HUES48 (cell line): Measurements from ENCODE around the gene TBCE.

ENCODE experiments used
- H3K27ac ChIP-seq: one replicate; pipeline ENCODE4 v1.7.0; 2013; ENCODE audit warnings: low read depth, low read length, inconsistent platforms
- H3K27me3 ChIP-seq: 2 replicates; pipeline ENCODE4 v1.6.1; 2013; ENCODE audit warnings: mild to moderate bottlenecking, low read length; ENCODE audit not compliant: control insufficient read depth, insufficient read depth
- H3K36me3 ChIP-seq: 2 replicates; pipeline ENCODE4 v1.6.1; 2013; ENCODE audit warnings: low read length; ENCODE audit not compliant: control insufficient read depth, insufficient read depth
- H3K4me1 ChIP-seq: 2 replicates; pipeline ENCODE4 v1.6.1; 2013; ENCODE audit warnings: mild to moderate bottlenecking, low read length; ENCODE audit not compliant: control insufficient read depth, insufficient read depth
- H3K4me3 ChIP-seq: 2 replicates; pipeline ENCODE4 v1.5.1; 2013; ENCODE audit warnings: mild to moderate bottlenecking, low read depth, low read length
- H3K9ac ChIP-seq: 2 replicates; pipeline ENCODE4 v1.6.1; 2013; ENCODE audit warnings: mild to moderate bottlenecking, low read depth, low read length, moderate library complexity
- H3K9me3 ChIP-seq: 2 replicates; pipeline ENCODE4 v1.6.1; 2013; ENCODE audit warnings: low read length; ENCODE audit not compliant: control insufficient read depth, insufficient read depth

The TBCE gene

GRCh38 chr1:235391874-235392273, 24.6 kb downstream of the TBCE start:
- Histone ChIP-seq H3K4me3 (no peak overlapping the region), H3K9ac (no peak overlapping the region), H3K4me1 (no peaks in the 10 kb centered on the region), H3K27me3 (no peaks in the 10 kb centered on the region), H3K36me3 (no peaks in the 10 kb centered on the region), H3K27ac (no peak overlapping the region), H3K9me3 (peaks cover 15% of the 10 kb centered on the region)

DNA sequence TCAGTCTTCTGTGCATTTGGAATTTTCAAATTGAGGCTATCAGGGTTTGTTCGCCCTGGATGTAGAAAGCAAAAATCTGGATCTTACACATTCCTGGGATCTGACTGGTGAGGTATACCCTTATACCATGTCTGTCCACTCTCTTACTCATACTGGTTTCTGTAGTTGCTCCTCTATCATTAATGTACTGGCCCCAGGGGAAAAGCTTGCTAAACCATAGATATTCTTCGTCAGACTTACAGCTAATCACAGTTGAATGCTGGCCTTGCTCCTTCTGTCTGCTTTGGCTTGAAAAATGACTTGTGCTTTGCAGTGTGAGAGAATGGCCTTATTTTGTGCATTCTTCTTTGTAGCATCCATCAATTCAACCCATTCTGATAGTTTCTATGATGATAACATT, 30.5 kb downstream of the TBCE start:
- H3K4me3 ChIP-seq, result no peak overlapping the region
- H3K27ac ChIP-seq, result no peak overlapping the region
- no peaks in the 10 kb centered on the region for H3K4me1 ChIP-seq
- H3K27me3 ChIP-seq, result no peaks in the 10 kb centered on the region
- no peak overlapping the region for H3K9ac ChIP-seq
- no peaks in the 10 kb centered on the region for H3K9me3 ChIP-seq
- H3K36me3 ChIP-seq, result 0 out of 2 replicates have a peak, but pooled peaks cover 3% of the 10 kb centered on the region

DNA sequence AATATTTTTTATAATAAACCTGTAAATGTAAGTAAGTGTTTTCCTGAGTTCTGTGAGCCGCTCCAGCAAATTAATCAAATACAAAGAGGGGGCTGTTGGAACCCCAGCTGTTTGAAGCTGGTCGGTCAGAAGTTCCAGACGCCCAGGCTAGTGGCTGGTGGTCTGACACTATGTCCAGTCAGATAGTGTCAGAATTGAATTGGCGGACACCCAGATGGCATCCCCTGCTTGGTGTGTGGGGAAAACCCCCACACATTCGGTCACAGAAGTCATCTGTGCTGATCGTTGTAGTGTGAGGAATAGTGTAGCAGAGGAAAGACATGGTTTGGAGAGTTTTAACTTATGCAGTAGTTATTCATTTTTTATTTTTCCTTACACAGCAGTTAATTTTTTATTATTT, 32.4 kb downstream of the TBCE start:
- Histone ChIP-seq H3K4me3 (no peak overlapping the region), H3K9ac (no peak overlapping the region), H3K27ac (no peak overlapping the region), H3K36me3 (0 out of 2 replicates have a peak, but pooled peaks cover 5% of the 10 kb centered on the region), H3K27me3 (no peaks in the 10 kb centered on the region), H3K4me1 (no peaks in the 10 kb centered on the region), H3K9me3 (no peaks in the 10 kb centered on the region)

DNA sequence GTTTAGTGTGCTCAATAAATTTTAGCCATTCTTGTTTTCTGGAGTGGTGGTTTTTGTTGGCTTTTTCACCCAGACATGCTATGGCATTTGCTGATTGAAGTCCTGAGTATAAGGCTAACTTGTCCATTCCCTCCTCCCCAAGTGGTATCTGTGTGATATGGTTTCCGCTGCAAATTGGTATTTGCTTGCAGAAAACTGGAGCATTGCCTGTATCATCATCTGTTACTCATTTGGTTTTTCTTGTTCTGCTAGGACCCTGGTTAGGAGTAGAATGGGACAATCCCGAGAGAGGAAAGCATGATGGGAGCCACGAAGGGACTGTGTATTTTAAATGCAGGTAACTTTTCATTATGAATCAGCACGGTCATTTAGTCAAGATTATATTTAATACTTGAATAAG, 34.0 kb downstream of the TBCE start:
- H3K4me1 ChIP-seq, result no peaks in the 10 kb centered on the region
- no peak overlapping the region for H3K27ac ChIP-seq

DNA sequence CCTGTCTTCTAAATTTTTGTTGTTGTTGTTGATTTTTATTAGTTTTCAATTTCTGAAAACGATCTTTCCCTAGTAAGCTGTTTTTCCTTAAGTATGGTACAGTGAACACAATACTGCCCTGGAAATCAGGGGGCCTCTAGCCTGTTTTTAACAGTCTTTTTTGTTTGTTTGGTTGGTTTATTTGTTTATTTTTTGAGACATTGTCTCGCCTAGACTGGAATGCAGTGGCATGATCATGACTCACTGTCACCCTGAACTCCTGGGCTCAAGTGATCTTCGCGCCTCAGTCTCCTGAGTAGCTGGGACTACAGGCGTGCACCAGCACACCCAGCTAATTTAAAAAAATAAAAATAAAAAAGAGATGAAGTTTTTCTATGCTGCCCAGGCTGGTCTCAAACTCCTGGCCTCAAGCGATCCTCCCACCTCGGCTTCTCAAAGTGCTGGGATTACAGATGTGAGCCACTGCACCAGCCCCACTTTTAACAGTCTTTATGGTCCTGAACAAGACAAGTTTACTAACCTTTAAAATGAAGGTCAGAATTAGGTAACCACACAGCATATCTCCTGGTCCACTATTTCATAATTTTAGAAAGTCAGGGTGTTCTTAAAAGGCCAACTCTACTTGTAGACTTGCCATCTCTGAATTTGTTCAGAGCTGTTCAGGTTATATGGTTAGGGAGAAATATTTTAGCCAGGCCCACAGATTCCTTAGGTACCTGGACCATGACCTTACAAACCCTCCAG, 35.4 kb downstream of the TBCE start:
- 0 out of 2 replicates have a peak, but pooled peaks cover 5% of the 10 kb centered on the region for H3K36me3 ChIP-seq
- H3K4me1 ChIP-seq, result no peaks in the 10 kb centered on the region
- no peaks in the 10 kb centered on the region for H3K27me3 ChIP-seq
- no peak overlapping the region for H3K27ac ChIP-seq
- no peak overlapping the region for H3K9ac ChIP-seq
- H3K4me3 ChIP-seq, result no peak overlapping the region
- no peaks in the 10 kb centered on the region for H3K9me3 ChIP-seq

More for the DNA sequence above, 34.0 kb downstream of the TBCE start:
- 0 out of 2 replicates have a peak, but pooled peaks cover 5% of the 10 kb centered on the region for H3K36me3 ChIP-seq
- H3K27me3 ChIP-seq, result no peaks in the 10 kb centered on the region
- H3K9ac ChIP-seq, result no peak overlapping the region
- H3K9me3 ChIP-seq, result no peaks in the 10 kb centered on the region
- no peak overlapping the region for H3K4me3 ChIP-seq

GRCh38 chr1:235403593-235403992, 36.4 kb downstream of the TBCE start:
- 0 out of 2 replicates have a peak, but pooled peaks cover 5% of the 10 kb centered on the region for H3K36me3 ChIP-seq
- no peak overlapping the region for H3K9ac ChIP-seq
- no peak overlapping the region for H3K27ac ChIP-seq
- no peaks in the 10 kb centered on the region for H3K4me1 ChIP-seq
- H3K9me3 ChIP-seq, result no peaks in the 10 kb centered on the region
- no peaks in the 10 kb centered on the region for H3K27me3 ChIP-seq
- no peak overlapping the region for H3K4me3 ChIP-seq

- H3K9ac ChIP-seq, result no peak overlapping the region
- no peak overlapping the region for H3K4me3 ChIP-seq
- no peaks in the 10 kb centered on the region for H3K4me1 ChIP-seq
- no peaks in the 10 kb centered on the region for H3K27me3 ChIP-seq
- H3K27ac ChIP-seq, result no peak overlapping the region
- 0 out of 2 replicates have a peak, but pooled peaks cover 5% of the 10 kb centered on the region for H3K36me3 ChIP-seq
- no peaks in the 10 kb centered on the region for H3K9me3 ChIP-seq
Observed at GRCh38 chr1:235404190-235404589, 37.0 kb downstream of the TBCE start.

- Histone ChIP-seq H3K36me3 (0 out of 2 replicates have a peak, but pooled peaks cover 5% of the 10 kb centered on the region), H3K27ac (no peak overlapping the region), H3K27me3 (no peaks in the 10 kb centered on the region), H3K4me1 (no peaks in the 10 kb centered on the region), H3K9me3 (no peaks in the 10 kb centered on the region), H3K9ac (no peak overlapping the region), H3K4me3 (no peak overlapping the region)
Observed at GRCh38 chr1:235407419-235407818, 40.2 kb downstream of the TBCE start.

GRCh38 chr1:235408503-235408960, 41.3 kb downstream of the TBCE start:
- Histone ChIP-seq H3K9me3 (no peaks in the 10 kb centered on the region), H3K4me3 (no peak overlapping the region), H3K4me1 (no peaks in the 10 kb centered on the region), H3K27ac (no peak overlapping the region), H3K36me3 (no peaks in the 10 kb centered on the region), H3K9ac (no peak overlapping the region), H3K27me3 (no peaks in the 10 kb centered on the region)

- Histone ChIP-seq H3K36me3 (peaks cover 1% of the 10 kb centered on the region), H3K27ac (no peak overlapping the region), H3K9me3 (no peaks in the 10 kb centered on the region), H3K9ac (no peak overlapping the region), H3K4me1 (no peaks in the 10 kb centered on the region), H3K4me3 (no peak overlapping the region), H3K27me3 (no peaks in the 10 kb centered on the region)
Observed at GRCh38 chr1:235409042-235409820, 42.0 kb downstream of the TBCE start.

- H3K27ac ChIP-seq, result no peak overlapping the region
- no peaks in the 10 kb centered on the region for H3K4me1 ChIP-seq
- H3K9ac ChIP-seq, result no peak overlapping the region
- no peaks in the 10 kb centered on the region for H3K9me3 ChIP-seq
- no peaks in the 10 kb centered on the region for H3K27me3 ChIP-seq
- H3K4me3 ChIP-seq, result no peak overlapping the region
- peaks cover 8% of the 10 kb centered on the region for H3K36me3 ChIP-seq
Observed at GRCh38 chr1:235410467-235410866, 43.2 kb downstream of the TBCE start.
